ENCODE data around the gene VPS51. TPM values are rescaled to one million over a fixed set of nuclear protein-coding genes. Genes with fewer than 3 reads are reported as not detected.

VPS51 gene
- total RNA-seq, 2 donors from 2014 or later, result 71.8 to 80.6 TPM

Other genes with a start within 250 kb of the VPS51 start
- gene EHD1, start 217.6 kb upstream of the VPS51 start, total RNA-seq, result 100 to 1,000 TPM in 1 of 2 donors, 10 to 100 TPM in 1; 96.5 to 107 TPM
- gene ATG2A, start 179.0 kb upstream of the VPS51 start, total RNA-seq, result 10 to 100 TPM; 20.9 to 23.1 TPM
- 10 to 100 TPM; 14.6 to 43.0 TPM for gene PPP2R5B, start 171.5 kb upstream of the VPS51 start, total RNA-seq
- under 1 TPM in 1 of 2 donors, not detected in 1; 0.43 TPM for gene GPHA2, start 160.3 kb upstream of the VPS51 start, total RNA-seq
- gene MAJIN, start 124.1 kb upstream of the VPS51 start, total RNA-seq, result 1 to 10 TPM in 1 of 2 donors, not detected in 1; 1.1 TPM
- under 1 TPM; 0.28 to 0.37 TPM for gene BATF2, start 99.2 kb upstream of the VPS51 start, total RNA-seq
- 10 to 100 TPM; 60.4 to 90.5 TPM for gene ARL2, start 82.1 kb upstream of the VPS51 start, total RNA-seq
- gene SNX15, start 68.8 kb upstream of the VPS51 start, total RNA-seq, result 10 to 100 TPM; 13.5 to 14.4 TPM
- gene SAC3D1, start 55.0 kb upstream of the VPS51 start, total RNA-seq, result 10 to 100 TPM; 12.3 to 20.1 TPM
- 10 to 100 TPM; 11.2 to 12.6 TPM for gene NAALADL1, start 37.7 kb upstream of the VPS51 start, total RNA-seq
- 100 to 1,000 TPM in 1 of 2 donors, 10 to 100 TPM in 1; 99.5 to 127 TPM for gene CDCA5, start 12.2 kb upstream of the VPS51 start, total RNA-seq
- gene ZFPL1, start 12.0 kb upstream of the VPS51 start, total RNA-seq, result 10 to 100 TPM; 25.2 to 36.3 TPM
- 10 to 100 TPM; 19.7 to 20.1 TPM for gene TM7SF2, start 15.7 kb downstream of the VPS51 start, total RNA-seq
- gene ZNHIT2, start 21.5 kb downstream of the VPS51 start, total RNA-seq, result 10 to 100 TPM in 1 of 2 donors, 1 to 10 TPM in 1; 6.3 to 10.0 TPM
- 100 to 1,000 TPM; 929 to 948 TPM for gene FAU, start 25.9 kb downstream of the VPS51 start, total RNA-seq
- 10 to 100 TPM; 61.7 to 87.7 TPM for gene MRPL49, start 26.1 kb downstream of the VPS51 start, total RNA-seq
- 10 to 100 TPM; 28.9 to 30.8 TPM for gene SYVN1, start 38.3 kb downstream of the VPS51 start, total RNA-seq
- gene SPDYC, start 74.0 kb downstream of the VPS51 start, total RNA-seq, result not detected
- 100 to 1,000 TPM; 143 to 150 TPM for gene CAPN1, start 85.7 kb downstream of the VPS51 start, total RNA-seq
- gene POLA2, start 165.7 kb downstream of the VPS51 start, total RNA-seq, result 10 to 100 TPM; 54.6 to 64.1 TPM
- gene CDC42EP2, start 218.7 kb downstream of the VPS51 start, total RNA-seq, result 1 to 10 TPM in 1 of 2 donors, under 1 TPM in 1; 0.73 to 2.0 TPM
- gene DPF2, start 237.6 kb downstream of the VPS51 start, total RNA-seq, result 10 to 100 TPM; 66.0 to 89.5 TPM